WERI-Rb-1 (cell line): ENCODE data around the gene RRP15.
A peak's percentile ranks its signal among the peaks of the same experiment; 100 is the strongest.

Experiments
- DNase-seq: peaks from one replicate; pipeline ENCODE4 v3.0.0-alpha.2; 2020
- H3K27ac ChIP-seq: fragments of 250-450 bp; sonication (Bioruptor Pico); 2 replicates; pipeline ENCODE4 v1.5.1; 2020; ENCODE audit warnings: mild to moderate bottlenecking, moderate library complexity
- H3K27me3 ChIP-seq: fragments of 250-450 bp; sonication (Bioruptor Pico); 2 replicates; pipeline ENCODE4 v1.5.1; 2021; ENCODE audit warnings: mild to moderate bottlenecking, low read depth, moderate library complexity; ENCODE audit not compliant: insufficient read depth, severe bottlenecking
- H3K36me3 ChIP-seq: fragments of 250-450 bp; sonication (Bioruptor Pico); 2 replicates; pipeline ENCODE4 v1.5.1; 2020; ENCODE audit warnings: mild to moderate bottlenecking, moderate library complexity
- H3K4me3 ChIP-seq: 2 replicates; pipeline ENCODE4 v1.5.1; 2011; ENCODE audit warnings: low read depth, mild to moderate bottlenecking, control low read depth, low read length
- H3K9me3 ChIP-seq: fragments of 250-450 bp; sonication (Bioruptor Pico); 2 replicates; pipeline ENCODE4 v1.5.1; 2021; ENCODE audit warnings: mild to moderate bottlenecking, moderate library complexity; ENCODE audit not compliant: severe bottlenecking
- TF ChIP-seq, protein P1 (sequence below): IDR thresholded peaks from 2 replicates; pipeline ENCODE4 v1.5.1; 2011; ENCODE audit warnings: low read depth, mild to moderate bottlenecking, control low read depth, inconsistent platforms, low read length

The RRP15 gene

DNA sequence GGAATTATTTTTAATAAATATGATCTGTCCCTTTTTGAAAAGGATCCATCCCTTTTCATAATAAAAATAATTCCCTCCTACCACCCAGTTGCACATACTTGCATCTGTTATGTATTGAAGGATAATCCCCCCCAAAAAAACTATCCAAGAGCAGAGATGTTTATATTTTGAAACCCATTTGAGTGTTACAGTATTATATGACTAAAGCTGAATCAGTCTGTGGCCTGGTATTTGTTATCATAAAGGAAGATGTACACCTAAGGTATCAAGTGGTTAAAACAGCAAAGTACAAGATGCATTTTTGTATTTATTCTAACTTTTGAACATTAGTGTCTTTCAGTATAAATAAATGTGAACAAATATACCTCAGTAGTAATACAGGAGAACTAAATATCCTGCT lies 47.3 kb downstream of the RRP15 start:
- H3K9me3 ChIP-seq = no peaks in the 10 kb centered on the region
- peaks cover 6% of the 10 kb centered on the region; the same call in 1 of the 2 replicates for H3K36me3 ChIP-seq
- no peaks in the 10 kb centered on the region for H3K27me3 ChIP-seq
- TF ChIP-seq, protein P1, sequence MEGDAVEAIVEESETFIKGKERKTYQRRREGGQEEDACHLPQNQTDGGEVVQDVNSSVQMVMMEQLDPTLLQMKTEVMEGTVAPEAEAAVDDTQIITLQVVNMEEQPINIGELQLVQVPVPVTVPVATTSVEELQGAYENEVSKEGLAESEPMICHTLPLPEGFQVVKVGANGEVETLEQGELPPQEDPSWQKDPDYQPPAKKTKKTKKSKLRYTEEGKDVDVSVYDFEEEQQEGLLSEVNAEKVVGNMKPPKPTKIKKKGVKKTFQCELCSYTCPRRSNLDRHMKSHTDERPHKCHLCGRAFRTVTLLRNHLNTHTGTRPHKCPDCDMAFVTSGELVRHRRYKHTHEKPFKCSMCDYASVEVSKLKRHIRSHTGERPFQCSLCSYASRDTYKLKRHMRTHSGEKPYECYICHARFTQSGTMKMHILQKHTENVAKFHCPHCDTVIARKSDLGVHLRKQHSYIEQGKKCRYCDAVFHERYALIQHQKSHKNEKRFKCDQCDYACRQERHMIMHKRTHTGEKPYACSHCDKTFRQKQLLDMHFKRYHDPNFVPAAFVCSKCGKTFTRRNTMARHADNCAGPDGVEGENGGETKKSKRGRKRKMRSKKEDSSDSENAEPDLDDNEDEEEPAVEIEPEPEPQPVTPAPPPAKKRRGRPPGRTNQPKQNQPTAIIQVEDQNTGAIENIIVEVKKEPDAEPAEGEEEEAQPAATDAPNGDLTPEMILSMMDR = no peak
- DNase-seq = no peak
- H3K27ac ChIP-seq = no peak overlapping the region
- no peak overlapping the region for H3K4me3 ChIP-seq

DNA sequence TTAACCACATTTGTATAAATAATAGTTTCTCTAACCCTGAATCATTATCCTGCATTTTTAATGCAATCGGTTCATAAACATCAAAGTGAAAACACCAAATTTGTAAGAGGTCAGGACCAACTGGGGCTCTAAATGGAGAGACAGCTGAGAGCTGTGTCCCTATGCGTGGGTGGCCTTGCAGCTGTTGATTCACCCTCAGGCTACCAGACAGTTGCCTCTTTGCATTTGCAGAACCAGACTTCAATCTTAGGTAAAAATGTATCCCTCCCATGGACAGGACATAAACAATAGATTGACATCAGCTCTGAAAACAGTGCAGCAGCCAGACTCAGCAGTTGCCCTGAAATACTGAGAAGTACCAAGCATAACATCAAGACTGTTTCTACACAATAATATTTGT lies 51.2 kb downstream of the RRP15 start:
- no peak for DNase-seq
- Histone ChIP-seq H3K9me3 (no peaks in the 10 kb centered on the region), H3K4me3 (no peak overlapping the region), H3K27ac (no peak overlapping the region), H3K36me3 (no peaks in the 10 kb centered on the region; the same call in 1 of the 2 replicates), H3K27me3 (no peaks in the 10 kb centered on the region)
- TF ChIP-seq, protein P1 = no peak

DNA sequence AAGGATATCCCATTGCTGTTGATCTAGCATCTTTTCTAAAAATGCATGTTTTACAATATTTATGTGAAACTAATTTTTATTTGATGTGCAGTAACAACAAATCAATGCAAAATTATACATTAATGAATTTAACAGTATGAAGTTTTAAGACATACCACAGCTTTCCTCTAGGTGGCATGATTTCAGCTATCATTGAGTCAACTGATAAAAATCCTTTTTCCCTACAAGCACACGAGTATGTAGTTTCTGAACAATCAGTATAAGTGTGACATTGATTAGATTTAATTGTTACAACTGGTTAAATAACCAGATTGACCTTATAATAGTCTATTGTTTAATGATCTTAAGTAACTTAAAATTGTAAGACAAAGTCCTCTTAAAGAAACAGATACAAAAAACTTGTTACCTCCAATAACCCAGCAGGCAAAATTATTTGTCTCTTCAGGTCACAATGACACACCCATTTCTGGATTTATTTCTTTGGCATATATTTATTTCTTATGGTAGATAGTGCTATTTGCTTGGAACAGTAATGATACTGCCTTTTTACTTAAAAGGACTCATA lies 54.3 kb downstream of the RRP15 start:
- no peaks in the 10 kb centered on the region for H3K27me3 ChIP-seq
- H3K9me3 ChIP-seq = no peaks in the 10 kb centered on the region
- no peak overlapping the region for H3K27ac ChIP-seq
- H3K36me3 ChIP-seq = no peaks in the 10 kb centered on the region
- TF ChIP-seq, protein P1 = peak; percentile 47; the same call in 1 of the 2 replicates
- DNase-seq = no peak
- H3K4me3 ChIP-seq = no peak overlapping the region

DNA sequence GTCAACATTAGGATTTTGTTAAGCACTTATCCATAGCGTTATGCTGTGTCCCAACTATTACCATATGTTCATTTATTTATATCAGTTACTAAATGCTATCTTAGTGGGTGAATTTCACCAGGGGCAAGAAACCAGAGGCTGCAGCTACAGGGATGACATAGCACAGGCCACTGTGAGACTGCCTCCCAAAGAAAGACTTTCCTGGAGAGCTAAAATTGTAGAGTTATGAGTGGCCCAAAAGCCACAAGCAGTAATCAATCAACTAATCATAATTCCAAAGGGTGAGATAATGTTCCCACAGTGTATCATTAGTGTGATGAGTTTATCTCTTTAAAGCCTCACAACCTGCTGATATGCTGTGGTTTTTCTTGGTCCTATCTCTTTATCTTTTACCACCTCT lies 56.2 kb downstream of the RRP15 start:
- TF ChIP-seq, protein P1 = no peak
- Histone ChIP-seq H3K36me3 (no peaks in the 10 kb centered on the region), H3K27me3 (no peaks in the 10 kb centered on the region), H3K9me3 (no peaks in the 10 kb centered on the region), H3K4me3 (no peak overlapping the region), H3K27ac (no peak overlapping the region)
- DNase-seq = no peak

DNA sequence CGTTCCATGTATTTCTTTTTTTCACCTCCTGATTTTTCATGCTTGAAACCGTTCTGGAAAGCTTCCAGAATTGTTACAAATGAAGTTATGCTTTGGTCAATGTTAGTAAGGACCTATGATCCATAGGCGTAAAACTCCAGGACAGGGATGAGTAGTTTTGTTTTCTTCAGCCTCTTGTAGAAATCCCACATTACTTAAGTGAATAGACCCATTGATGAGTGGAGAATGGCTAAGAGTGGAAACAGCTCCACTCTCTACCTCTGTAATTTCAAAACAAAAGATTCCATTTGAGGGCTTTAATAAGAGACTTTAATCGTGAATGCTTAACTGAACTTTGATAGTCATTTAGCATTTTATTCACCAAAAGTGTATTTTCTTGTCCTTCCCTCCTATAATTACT lies 57.0 kb downstream of the RRP15 start:
- TF ChIP-seq, protein P1 = no peak
- Histone ChIP-seq H3K4me3 (no peak overlapping the region), H3K27ac (no peak overlapping the region), H3K36me3 (no peaks in the 10 kb centered on the region), H3K9me3 (no peaks in the 10 kb centered on the region), H3K27me3 (no peaks in the 10 kb centered on the region)
- DNase-seq = no peak
